Measurements from ENCODE around the gene ZBTB20. TPM values are rescaled to one million over a fixed set of nuclear protein-coding genes. Genes with fewer than 3 reads are reported as not detected.

ZBTB20 gene
- total and polyA plus RNA-seq, 7 donors: 0.40 to 74.9 (median 41.7) TPM

GRCh38 chr3:114508208-114508607, 638.9 kb downstream of the ZBTB20 start:
- intact Hi-C loops (cut with DNase I): loop anchor here in 1 of 2 donors (10.0 kb wide), 1 partner anchor 117 kb away; no protein-coding TSS in a partner anchor
- TF ChIP-seq CTCF (IDR thresholded peaks at IDR 0.05): no peak
- peaks cover 62% of the 10 kb centered on the region for H3K4me1 ChIP-seq
- no peaks in the 10 kb centered on the region for H3K27me3 ChIP-seq (ENCODE audit: insufficient read depth in 3 of 3, low read length in 2 of 3)
- H3K27ac ChIP-seq: peak overlapping the region; percentile 84
- H3K9me3 ChIP-seq: no peaks in the 10 kb centered on the region
- WGBS, 3 donors: 25 to 63% (median 29%) methylated on average over 1 of the region's 1 CpG
- ATAC-seq (peak; percentile 56 to 78 (median 68)), DNase-seq (no peak)
- H3K36me3 ChIP-seq (ENCODE audit: insufficient read depth in 1 of 2, low read depth in 1 of 2): no peaks in the 10 kb centered on the region
- no peak overlapping the region for H3K4me3 ChIP-seq

- intact Hi-C loops (cut with DNase I): loop anchor here in 1 of 2 donors (10.0 kb wide), 1 partner anchor 118 kb away; no protein-coding TSS in a partner anchor
- ATAC-seq (peak; percentile 68 to 81 (median 78)), DNase-seq (no peak)
- no peaks in the 10 kb centered on the region for H3K36me3 ChIP-seq (ENCODE audit: insufficient read depth in 1 of 2, low read depth in 1 of 2)
- peak overlapping the region; percentile 84 for H3K27ac ChIP-seq
- no peak for TF ChIP-seq CTCF (IDR thresholded peaks at IDR 0.05)
- peaks cover 55% of the 10 kb centered on the region for H3K4me1 ChIP-seq
- H3K9me3 ChIP-seq: no peaks in the 10 kb centered on the region
- 21 to 29% (median 28%) methylated on average over 6 of the region's 6 CpGs for WGBS, 3 donors
- no peaks in the 10 kb centered on the region for H3K27me3 ChIP-seq (ENCODE audit: insufficient read depth in 3 of 3, low read length in 2 of 3)
- H3K4me3 ChIP-seq: no peak overlapping the region
These were observed 640.3 kb downstream of the ZBTB20 start for GRCh38 chr3:114506591-114507300.

- Histone ChIP-seq H3K9me3 (no peaks in the 10 kb centered on the region), H3K36me3 (ENCODE audit: insufficient read depth in 1 of 2, low read depth in 1 of 2) (no peaks in the 10 kb centered on the region), H3K27ac (peak overlapping the region; percentile 84), H3K27me3 (ENCODE audit: insufficient read depth in 3 of 3, low read length in 2 of 3) (no peaks in the 10 kb centered on the region), H3K4me3 (peak overlapping the region; percentile 3), H3K4me1 (peaks cover 62% of the 10 kb centered on the region)
- DNase-seq (no peak), ATAC-seq (peak; percentile 36 to 78 (median 68))
- WGBS, 3 donors: 31 to 45% (median 39%) methylated on average over 4 of the region's 4 CpGs
- intact Hi-C loops (cut with DNase I): loop anchor here in 1 of 2 donors (10.0 kb wide), 1 partner anchor 120 kb away; no protein-coding TSS in a partner anchor
- no peak for TF ChIP-seq CTCF (IDR thresholded peaks at IDR 0.05)
These were observed 642.0 kb downstream of the ZBTB20 start for GRCh38 chr3:114504941-114505628.

- H3K27me3 ChIP-seq (ENCODE audit: insufficient read depth in 3 of 3, low read length in 2 of 3): no peaks in the 10 kb centered on the region
- no peak overlapping the region for H3K4me3 ChIP-seq
- intact Hi-C loops (cut with DNase I): loop anchor here in 1 of 2 donors (10.0 kb wide), 1 partner anchor 123 kb away; no protein-coding TSS in a partner anchor
- DNase-seq: no peak
- H3K27ac ChIP-seq: no peak overlapping the region
- H3K9me3 ChIP-seq: no peaks in the 10 kb centered on the region
- no peak for ATAC-seq
- no peaks in the 10 kb centered on the region for H3K36me3 ChIP-seq (ENCODE audit: insufficient read depth in 1 of 2, low read depth in 1 of 2)
- TF ChIP-seq CTCF (IDR thresholded peaks at IDR 0.05): no peak
- 93 to 100% (median 100%) methylated on average over 1 of the region's 1 CpG for WGBS, 3 donors
- H3K4me1 ChIP-seq: peaks cover 69% of the 10 kb centered on the region
These were observed 644.9 kb downstream of the ZBTB20 start for GRCh38 chr3:114502204-114502603.

All from psoas muscle (tissue), 8 donors.